Measurements from ENCODE around the gene NT5C3B. TPM values are rescaled to one million over a fixed set of nuclear protein-coding genes. Genes with fewer than 3 reads are reported as not detected.
"Not testable (repeated sequence)": the region's sequence is repeated elsewhere in the genome, so short reads cannot be mapped to it uniquely, and the experiment has no call there.

Gene NT5C3B
- total RNA-seq: 19.3 TPM
- long read RNA-seq, transcript NT5C3B-216 (8 exons, 1,534 nt): major isoform, 19 of 33 reads
- long read RNA-seq, partial matches to known transcripts: 3 of 33 reads
- long read RNA-seq, other reads (novel, unspliced or antisense): 7 of 33 reads

DNA sequence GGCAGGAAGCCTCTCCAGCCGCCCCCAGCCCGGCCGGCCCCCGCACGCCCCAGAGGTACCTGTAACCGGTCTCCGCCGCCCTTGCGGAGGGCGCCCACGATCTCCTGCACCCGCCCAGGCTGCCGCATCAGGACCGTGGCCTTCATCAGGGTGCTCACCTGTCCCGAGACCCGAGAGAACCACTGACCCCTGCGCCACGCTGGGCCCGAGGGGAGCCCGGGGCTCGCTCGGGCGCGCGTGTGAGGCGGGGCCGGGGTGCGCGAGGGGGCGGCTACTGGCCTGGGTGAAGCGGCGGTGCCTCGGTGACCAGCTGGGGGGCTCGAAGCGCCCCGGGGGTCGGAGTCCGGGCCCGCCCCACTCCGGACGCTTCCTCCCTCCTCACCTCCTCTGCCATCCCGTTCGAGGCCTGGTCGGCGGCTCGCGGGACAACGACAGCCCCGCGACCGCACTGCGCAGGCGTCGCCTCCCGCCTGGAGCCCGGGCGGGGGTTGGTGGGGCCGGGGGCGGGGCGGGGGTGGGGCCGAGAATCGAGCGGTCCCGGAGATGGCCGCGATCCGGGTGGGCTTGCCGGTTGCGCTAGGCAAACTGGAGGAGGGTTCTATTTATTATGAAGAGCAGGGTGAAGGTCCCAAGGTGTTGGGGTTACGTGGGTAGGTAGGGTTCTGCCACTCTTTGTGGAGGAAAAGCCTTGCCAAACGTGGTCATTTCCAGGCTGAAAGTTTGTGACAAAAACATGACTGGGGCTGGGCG, at the start of gene NT5C3B:
Gene NT5C3B (minus strand): TSS at position 433 of the 750 bp plus-strand sequence. CDS start 39 bp downstream, at position 394.
- peak; percentile 81 for DNase-seq
- intact Hi-C loops (cut with micrococcal nuclease): no loop called here

DNA sequence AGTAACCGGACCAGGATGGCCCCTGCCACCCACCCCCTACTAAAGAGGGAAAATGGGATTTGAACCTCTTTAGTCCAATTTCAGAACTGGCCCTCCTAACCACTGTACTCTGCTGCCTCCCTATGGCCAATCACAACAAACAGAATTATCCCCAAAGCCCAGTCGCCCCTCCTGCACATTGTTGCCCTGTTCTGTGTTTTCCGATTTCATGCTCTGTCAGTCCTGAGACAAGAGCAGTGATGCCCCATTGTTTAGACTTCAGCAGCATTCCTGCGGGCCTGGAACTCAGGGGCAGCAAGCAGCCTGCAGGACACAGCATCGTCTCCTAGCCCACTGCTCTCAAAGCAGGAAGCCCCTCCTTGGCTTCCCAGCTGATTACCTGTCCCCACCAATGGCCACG, 49.7 kb upstream of the NT5C3B start:
- intact Hi-C loops (cut with micrococcal nuclease): no loop called here
- no peak for ATAC-seq
- DNase-seq: no peak

More for the DNA sequence above, at the start of gene NT5C3B:
- peak; percentile 97 for ATAC-seq

DNA sequence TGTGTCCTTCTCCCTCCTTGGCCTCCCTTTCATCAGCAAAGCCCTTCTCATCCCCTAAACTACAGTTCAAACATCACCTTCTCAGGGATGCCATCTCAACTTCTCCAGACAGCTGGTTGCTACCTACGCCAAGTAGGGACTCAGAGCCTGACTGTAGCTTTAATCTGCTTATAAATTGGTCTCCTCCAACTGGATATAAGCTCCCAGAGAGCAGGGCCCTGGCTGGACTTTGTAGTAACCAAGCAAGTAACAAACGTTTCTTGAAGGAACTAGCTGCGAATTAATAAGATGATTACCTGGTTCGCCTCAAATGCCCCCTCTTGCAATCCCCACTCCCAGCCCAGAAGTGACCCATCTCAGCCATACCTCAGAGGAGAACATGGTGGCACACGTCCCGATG, 46.7 kb upstream of the NT5C3B start:
- ATAC-seq (no peak), DNase-seq (no peak)
- intact Hi-C loops (cut with micrococcal nuclease): no loop called here

DNA sequence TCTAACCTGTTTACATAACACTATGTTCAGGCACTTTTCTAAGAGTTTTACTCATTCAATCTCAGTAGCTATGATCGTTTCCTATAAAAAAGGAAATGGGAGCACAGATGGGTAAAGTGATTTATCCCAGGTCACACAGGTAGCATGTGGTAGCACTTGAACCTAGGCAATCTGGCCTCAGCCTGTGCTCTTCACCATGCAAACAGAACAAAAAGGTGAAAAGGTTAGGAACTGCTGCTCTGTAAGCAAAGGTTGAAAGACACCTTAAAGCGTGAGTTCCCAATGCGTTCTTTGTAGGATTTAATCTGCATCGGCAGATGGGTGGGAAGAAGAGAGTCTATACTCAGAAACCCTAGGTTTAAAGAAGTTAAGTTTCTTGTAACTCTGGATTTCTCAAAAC, 44.1 kb upstream of the NT5C3B start:
- intact Hi-C loops (cut with micrococcal nuclease): no loop called here
- ATAC-seq: no peak

DNA sequence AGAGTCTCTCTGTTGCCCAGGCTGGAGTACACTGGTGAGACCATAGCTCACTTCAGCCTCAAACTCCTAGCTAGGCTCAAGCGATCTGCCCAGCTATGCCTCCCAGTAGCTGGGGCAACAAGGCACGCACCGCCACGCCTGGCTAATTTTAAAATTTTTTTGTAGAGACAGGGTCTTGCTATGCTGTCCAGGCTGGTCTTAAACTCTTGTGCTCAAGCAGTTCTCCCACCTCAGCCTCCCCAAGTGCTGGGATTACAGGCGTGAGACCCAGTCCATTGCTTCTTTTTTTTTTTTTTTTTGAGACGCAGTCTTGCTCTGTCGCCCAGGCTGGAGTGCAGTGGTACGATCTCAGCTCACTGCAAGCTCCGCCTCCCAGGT, 38.2 kb upstream of the NT5C3B start:
- intact Hi-C loops (cut with micrococcal nuclease); DNase-seq; ATAC-seq: not testable (repeated sequence)

More for the DNA sequence above, 44.1 kb upstream of the NT5C3B start:
- DNase-seq: no peak

DNA sequence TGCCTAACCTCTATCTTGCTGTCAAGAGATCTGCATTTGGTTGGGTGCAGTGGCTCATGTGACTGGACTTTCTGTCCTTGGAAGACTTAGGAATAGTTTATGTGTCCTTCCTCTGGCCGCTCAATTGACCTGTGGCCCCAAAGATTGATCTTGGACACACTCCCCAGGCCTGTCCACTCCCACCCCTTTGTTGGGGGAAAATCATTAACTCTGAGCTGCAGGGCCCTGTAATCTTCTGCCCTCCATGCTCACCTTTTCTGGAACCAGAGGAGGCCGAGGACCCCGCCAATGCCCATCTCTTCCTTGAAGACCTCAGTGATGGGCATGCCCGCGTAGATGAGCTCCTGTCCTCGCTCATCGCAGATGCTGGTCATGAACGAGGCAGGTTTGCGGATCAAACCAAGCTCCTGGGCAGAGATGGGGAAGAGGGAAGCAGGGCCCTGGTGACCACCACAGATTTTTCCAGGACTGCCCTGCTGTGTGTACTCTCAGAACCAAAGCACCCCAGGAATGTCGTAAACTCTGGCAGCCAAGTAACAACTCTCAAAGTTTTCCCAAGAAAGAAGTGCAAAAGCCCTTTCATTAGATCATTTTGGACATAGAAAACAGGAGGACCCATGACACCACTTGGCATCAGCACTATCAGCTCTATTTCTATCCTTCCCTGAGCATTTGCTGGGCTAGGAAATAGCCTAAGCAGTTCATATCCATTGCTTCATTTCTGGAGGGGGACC, 37.7 kb upstream of the NT5C3B start:
- intact Hi-C loops (cut with micrococcal nuclease): no loop called here
- ATAC-seq: no peak
- DNase-seq: no peak

DNA sequence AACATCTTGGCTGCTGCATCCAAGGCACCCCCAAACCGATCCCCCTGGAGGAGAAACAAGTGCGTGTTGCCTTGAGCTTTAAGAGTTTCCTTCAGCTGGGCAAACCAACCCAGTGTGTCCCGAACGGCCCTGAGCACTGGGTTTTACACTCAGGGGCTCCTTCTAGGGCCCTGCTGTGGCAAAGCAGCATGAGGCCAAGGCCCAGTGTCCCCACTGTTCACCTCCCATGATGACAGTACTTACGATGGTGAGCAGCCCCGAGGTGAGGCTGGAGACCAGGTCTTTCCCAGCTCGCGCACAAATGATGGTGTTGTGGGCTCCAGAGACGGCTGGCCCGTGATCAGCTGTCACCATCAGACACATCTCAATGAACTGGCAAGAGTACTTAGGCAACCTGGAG, 35.8 kb upstream of the NT5C3B start:
- no peak for DNase-seq
- intact Hi-C loops (cut with micrococcal nuclease): no loop called here
- no peak for ATAC-seq

DNA sequence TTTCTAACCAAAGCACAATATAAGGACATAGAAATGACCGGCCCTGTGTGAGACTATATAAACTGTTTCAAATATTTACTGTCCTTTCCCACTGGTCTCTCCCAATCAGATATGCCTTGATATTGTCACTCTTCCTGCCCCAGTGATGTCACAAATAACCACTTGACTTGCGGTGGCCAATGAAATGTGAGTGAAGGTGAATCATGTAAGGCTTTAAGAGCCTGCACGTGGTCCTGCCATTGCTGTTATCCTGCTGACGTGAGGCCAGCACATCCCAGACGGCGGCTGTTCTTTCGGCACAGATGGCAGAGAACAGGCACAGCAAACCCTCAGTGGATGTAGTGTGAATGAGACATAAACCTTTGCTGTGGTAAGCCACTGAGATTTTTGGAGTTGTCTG, 34.6 kb upstream of the NT5C3B start:
- DNase-seq: no peak
- ATAC-seq: peak; percentile 44
- intact Hi-C loops (cut with micrococcal nuclease): no loop called here

DNA sequence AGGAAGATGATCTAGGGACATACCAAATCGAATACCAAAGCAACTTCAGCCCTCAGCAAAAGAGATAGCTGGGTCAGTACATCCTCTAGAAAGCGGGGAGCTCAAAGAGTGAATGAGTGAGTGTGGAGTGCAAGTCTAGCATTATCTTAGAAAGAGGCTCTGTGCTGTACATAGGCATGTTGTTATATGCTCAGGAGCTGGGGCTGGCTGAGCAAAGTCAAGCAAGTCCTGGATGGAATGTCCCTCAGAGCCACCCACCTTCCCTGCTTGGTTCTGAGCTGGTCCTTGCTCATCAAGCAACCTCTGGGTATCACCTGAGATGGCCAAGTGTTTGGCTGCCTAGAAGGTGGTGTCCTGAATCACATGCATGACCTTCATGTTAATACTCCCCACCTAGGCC, 34.1 kb upstream of the NT5C3B start:
- DNase-seq: no peak
- intact Hi-C loops (cut with micrococcal nuclease): no loop called here

DNA sequence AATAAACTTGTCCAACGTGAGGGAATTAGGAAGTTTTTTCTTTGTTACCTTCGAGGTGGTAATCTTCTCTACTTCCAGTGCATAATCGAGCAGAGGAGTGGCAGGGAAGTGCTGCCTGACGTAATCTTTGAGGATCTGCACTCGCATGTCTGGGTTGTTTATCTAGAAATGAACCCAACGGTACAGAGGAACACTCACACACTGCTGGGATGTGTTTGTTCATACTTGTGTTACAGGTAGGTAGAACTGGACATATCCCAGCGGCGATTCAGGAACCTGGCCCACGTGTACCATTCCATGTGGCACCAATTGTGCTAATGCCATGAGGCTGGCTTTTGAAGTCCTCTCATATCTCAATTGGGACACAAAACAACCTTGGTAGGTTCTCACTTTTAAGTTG, 33.4 kb upstream of the NT5C3B start:
- ATAC-seq: no peak

More for the DNA sequence above, 34.1 kb upstream of the NT5C3B start:
- ATAC-seq: no peak

DNA sequence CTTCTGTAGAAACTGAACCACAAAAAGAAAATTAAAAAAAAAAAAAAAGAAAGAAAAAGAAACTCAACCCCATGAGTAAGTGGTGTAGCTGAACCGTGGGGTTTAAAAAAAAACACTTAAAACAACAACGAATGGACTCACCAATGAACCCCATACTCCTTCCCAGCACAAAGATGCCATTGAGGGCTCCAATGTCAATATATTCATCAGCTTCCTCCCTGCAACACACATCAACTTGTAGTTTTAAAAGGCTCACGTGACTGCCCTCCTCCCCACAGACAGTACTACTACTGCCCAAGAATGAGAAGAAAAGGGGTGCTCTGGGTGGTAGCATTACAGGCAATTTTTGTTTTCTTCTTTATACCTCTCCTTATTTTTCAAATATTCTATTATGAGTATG, 32.5 kb upstream of the NT5C3B start:
- intact Hi-C loops (cut with micrococcal nuclease): no loop called here
- DNase-seq (no peak), ATAC-seq (no peak)

More for the DNA sequence above, 33.4 kb upstream of the NT5C3B start:
- no peak for DNase-seq
- intact Hi-C loops (cut with micrococcal nuclease): no loop called here

DNA sequence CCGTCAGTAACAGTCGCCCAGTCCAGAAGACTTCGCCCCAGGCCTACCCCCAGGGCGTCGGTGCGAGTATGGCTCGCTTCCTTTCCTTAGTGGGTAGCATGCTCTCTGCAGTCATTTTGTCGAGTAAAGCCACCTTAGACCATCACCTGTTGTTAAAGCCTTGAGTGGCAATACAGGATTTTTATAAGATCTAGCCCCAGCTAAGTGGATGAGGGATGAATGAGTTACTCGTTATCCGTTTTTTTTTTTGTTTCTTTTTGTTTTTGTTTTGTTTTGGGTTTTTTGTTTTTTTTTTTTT, 29.5 kb upstream of the NT5C3B start:
- DNase-seq (no peak), ATAC-seq (no peak)
- intact Hi-C loops (cut with micrococcal nuclease): no loop called here

DNA sequence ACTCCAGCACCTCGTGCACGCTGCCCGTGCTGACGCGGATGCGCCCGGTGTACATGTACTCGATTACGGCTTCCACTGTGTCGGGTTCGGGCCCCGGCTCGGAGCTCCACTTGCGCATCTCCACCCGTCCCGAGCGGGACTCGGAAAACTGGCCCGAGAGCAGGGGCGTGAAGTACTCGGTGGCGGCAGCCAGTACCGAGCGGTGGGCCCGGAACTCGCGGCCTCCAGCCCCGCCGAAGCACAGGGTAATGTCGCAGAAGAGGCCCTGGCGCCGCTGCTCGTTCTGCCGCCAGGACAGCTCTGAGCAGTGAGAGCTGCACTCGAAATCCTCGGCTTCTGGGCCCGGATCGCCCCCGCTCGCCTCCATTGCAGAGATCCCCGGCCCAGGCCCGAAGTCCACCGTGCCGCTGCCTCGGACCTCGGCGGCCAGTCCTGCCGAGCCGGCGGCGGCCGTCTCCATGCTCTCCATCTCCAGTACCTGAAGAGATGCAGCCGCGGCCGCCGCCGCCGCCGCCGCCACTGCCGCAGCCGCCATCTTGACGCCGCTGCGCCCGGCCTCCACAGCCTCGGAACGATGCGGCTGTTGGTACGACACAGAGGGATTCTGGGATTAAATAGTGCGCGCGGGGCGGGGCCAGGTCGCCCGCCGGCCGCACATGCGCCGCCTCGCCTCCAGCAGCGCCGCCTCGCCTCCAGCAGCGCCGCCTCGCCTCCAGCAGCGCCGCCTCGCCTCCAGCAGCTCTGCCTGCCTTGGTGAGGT, 29.0 kb upstream of the NT5C3B start, which contains the start of gene KLHL11:
Gene KLHL11 (minus strand): TSS at position 588 of the 760 bp plus-strand sequence. CDS start 53 bp downstream, at position 535.
- intact Hi-C loops (cut with micrococcal nuclease): no loop called here
- DNase-seq (peak; percentile 94), ATAC-seq (peak; percentile 99)

DNA sequence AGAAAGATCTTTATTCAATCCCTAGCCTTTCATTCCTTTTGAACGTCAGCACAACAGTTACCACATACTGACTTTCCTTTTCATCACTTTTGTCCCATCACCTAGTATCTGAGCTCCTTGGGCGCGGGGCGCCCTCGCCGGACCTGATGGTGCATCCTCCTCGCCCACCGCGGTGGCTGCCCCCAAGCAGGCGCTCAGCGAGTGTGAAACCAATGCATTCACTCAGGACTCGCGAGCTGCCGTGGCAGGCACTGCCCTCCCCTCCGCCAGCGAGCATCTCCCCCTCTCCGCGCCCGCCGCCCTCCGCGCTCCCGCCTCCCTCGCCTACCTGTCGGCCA, 28.4 kb upstream of the NT5C3B start:
- intact Hi-C loops (cut with micrococcal nuclease): no loop called here
- DNase-seq (no peak), ATAC-seq (peak; percentile 67)

DNA sequence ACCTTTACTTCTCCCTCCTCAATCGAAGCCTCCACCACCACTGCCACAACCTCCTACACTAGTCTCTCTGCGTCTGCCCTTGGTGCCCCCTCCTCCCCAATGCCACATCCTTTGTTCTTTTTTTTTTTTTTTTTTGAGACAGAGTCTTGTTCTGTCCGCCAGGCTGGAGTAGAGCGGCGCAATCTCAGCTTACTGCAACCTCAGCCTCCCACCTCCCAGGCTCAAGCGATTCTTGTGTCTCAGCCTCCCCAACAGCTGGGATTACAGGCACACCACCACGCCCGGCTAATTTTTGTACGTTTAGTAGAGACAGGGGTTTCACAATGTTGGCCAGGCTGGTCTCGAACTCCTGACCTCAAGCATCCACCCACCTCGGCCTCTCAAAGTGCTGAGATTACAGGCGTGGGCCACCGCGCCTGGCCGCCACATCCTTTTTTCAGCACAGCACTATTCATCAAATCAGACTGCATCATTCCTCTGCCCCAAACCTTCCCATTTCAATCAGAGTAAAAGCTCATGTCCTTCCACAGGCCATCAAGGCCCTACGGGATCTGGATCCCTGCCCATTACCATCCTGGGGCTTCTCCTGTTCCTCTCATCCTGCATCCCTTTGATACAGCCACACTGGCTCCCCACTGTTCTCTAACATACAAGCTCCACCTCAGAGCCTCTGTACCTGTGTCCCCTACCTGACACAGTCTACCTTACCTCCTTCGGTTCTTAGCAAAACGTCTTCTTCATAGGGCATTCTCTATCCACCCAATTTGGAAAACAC, 27.2 kb upstream of the NT5C3B start:
- DNase-seq (no peak), ATAC-seq (no peak)
- intact Hi-C loops (cut with micrococcal nuclease): no loop called here

DNA sequence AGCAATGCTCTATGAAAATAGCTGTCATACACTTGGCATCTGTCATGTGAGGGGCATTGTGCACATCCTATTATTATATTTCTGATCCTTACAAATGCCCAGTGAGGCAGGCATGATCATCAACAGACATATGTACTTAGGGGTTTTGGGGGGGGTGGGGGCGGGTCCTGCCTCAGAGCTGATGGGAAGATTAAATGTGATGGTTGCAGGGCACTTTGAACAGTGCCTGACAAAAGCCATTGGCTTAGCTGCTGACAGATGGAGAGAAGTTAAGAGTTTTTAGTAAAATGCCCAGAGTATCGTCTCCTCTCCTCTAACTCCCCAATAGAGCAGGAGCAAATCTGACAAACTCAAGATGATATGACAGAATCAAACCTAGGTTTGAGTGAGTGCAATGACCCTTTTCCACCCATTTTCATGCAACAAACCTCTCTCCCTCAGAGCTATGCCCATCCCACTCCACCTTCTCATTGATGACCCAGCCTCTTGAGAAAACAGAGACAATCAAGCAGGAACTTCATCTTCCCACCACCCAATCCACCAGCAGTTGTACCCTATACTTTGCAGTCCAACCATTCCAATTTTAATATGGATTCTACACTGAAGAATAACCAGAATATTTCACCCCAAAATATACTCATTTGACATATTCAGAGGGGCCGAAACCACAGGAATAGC, 24.4 kb upstream of the NT5C3B start:
- ATAC-seq: no peak
- DNase-seq: no peak
- intact Hi-C loops (cut with micrococcal nuclease): no loop called here

DNA sequence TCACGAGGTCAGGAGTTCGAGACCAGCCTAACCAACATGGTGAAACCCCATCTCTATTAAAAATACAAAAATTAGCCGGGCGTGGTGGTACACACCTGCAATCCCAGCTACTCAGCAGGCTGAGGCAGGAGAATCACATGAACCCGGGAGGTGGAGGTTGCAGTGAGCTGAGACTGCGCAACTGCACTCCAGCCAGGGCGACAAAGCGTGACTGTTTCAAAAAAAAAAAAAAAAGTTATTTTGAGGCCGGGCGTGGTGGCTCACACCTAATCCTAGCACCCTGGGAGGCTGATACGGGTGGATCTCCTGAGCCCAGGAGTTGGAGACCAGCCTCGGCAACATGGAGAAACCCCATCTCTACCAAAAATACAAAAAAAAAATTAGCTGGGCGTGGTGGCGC, 15.3 kb upstream of the NT5C3B start:
- DNase-seq; intact Hi-C loops (cut with micrococcal nuclease); ATAC-seq: not testable (repeated sequence)

DNA sequence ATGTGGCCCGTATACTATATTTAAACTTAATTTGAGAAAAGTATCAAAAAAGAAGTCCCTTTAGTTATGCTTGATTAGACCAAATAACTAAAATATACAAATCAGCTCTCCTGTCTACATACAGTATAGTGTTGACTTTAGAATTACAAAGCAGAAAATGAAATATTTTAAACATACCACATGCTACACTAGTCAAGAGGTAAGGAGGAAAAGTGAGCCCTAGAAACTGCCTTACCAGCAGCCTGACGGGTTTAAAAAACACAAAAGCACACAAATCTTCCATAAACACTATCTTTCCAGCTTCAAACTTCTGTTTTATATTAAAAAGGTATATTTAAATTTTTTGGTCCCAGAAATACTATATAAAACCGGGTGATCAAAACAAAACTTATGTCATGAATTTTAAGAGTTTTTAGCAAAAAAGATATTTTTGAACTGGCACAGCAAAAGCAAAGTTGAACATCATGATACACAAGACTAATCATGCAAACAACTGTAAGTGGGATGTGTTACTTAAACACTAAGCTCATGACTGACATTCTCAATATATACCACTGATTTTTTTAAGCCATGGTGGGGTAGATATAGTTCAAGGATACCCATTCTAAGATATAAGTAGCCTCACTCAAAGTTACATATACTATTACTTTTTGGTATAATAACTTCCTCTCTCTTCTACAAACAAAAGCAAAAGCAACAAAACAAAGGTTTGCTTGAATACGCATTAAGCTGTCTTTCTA, 13.4 kb upstream of the NT5C3B start:
- no peak for DNase-seq

More for the DNA sequence above, 13.4 kb upstream of the NT5C3B start:
- intact Hi-C loops (cut with micrococcal nuclease): no loop called here
- no peak for ATAC-seq
